HepG2 (cell line): ENCODE measurements around the gene SNRNP48. TPM values are rescaled to one million over a fixed set of nuclear protein-coding genes. Genes with fewer than 3 reads are reported as not detected.

ENCODE experiments used
- CREB1 ChIP-seq, 2 experiments: fragments of 450-650 bp in 1 of 2; IDR thresholded peaks; 2 replicates each; pipeline ENCODE4 v1.6.1; 2016 to 2017; ENCODE audit warnings: control low read depth in 1 of 2, mild to moderate bottlenecking in 1 of 2, missing compliant biosample characterization in 1 of 2, missing genetic modification characterization in 1 of 2
- DMTF1 ChIP-seq: sonication (generic); formaldehyde crosslinking; IDR thresholded peaks from 2 replicates; pipeline ENCODE4 v1.4.0; 2020; ENCODE audit warnings: mild to moderate bottlenecking, missing genetic modification reagents
- EZH2 ChIP-seq: conservative IDR thresholded peaks from 2 replicates; pipeline ENCODE4 v1.6.1; 2012; ENCODE audit warnings: mild to moderate bottlenecking, low read depth, low read length, moderate library complexity
- MLXIP ChIP-seq: sonication (generic); formaldehyde crosslinking; IDR thresholded peaks from 2 replicates; pipeline ENCODE4 v1.9.0; 2021; ENCODE audit warnings: missing genetic modification reagents, borderline replicate concordance
- RBFOX2 ChIP-seq: fragments of 200-400 bp; formaldehyde crosslinking; IDR thresholded peaks from 2 replicates; pipeline ENCODE4 v1.6.1; 2017; ENCODE audit warnings: low read depth, mild to moderate bottlenecking, low read length
- SOX13 ChIP-seq, 3 experiments: fragments of 450-650 bp in 1 of 3; sonication (generic) in 1 of 3; formaldehyde crosslinking in 1 of 3; IDR thresholded peaks in 2 of 3; conservative IDR thresholded peaks in 1 of 3; 2 replicates each; pipeline versions ENCODE4 v1.5.0 to v1.6.1; 2016 to 2020; ENCODE audit warnings: antibody characterized with exemption in 1 of 3, mild to moderate bottlenecking in 1 of 3, missing compliant biosample characterization in 1 of 3, missing genetic modification reagents in 1 of 3, moderate library complexity in 1 of 3
- ZBTB42 ChIP-seq: sonication (generic); formaldehyde crosslinking; IDR thresholded peaks from 2 replicates; pipeline ENCODE4 v1.5.0; 2020; ENCODE audit warnings: mild to moderate bottlenecking, missing genetic modification reagents
- ZNF317 ChIP-seq: sonication (generic); formaldehyde crosslinking; IDR thresholded peaks from 2 replicates; pipeline ENCODE4 v1.5.0; 2020; ENCODE audit warnings: mild to moderate bottlenecking, missing genetic modification reagents
- ZNF546 ChIP-seq: sonication (generic); formaldehyde crosslinking; conservative IDR thresholded peaks from 2 replicates; pipeline ENCODE4 v1.8.1; 2023; ENCODE audit warnings: mild to moderate bottlenecking, missing genetic modification reagents
- ZNF549 ChIP-seq: sonication (generic); formaldehyde crosslinking; IDR thresholded peaks from 2 replicates; pipeline ENCODE4 v1.5.0; 2020; ENCODE audit warnings: missing genetic modification reagents
- ZNF550 ChIP-seq: sonication (generic); formaldehyde crosslinking; IDR thresholded peaks from 2 replicates; pipeline ENCODE4 v1.4.0; 2020; ENCODE audit warnings: mild to moderate bottlenecking, missing genetic modification reagents, borderline replicate concordance
- ZNF580 ChIP-seq: IDR thresholded peaks from 2 replicates; pipeline ENCODE4 v1.6.1; 2016; ENCODE audit warnings: low read depth, borderline replicate concordance
- ZNF605 ChIP-seq: sonication (generic); formaldehyde crosslinking; IDR thresholded peaks from 2 replicates; pipeline ENCODE4 v1.8.0; 2022; ENCODE audit warnings: mild to moderate bottlenecking, missing genetic modification reagents
- ZNF710 ChIP-seq: sonication (generic); formaldehyde crosslinking; IDR thresholded peaks from 2 replicates; pipeline ENCODE4 v1.5.0; 2020; ENCODE audit warnings: mild to moderate bottlenecking, missing genetic modification reagents, borderline replicate concordance
- polyA plus RNA-seq, 8 experiments: library from polyadenylated mRNA; depleted of rRNA in 3 of 8; stranded (reverse) in 7 of 8; unstranded in 1 of 8; fragments of >200 nt; fragmentation: Illumina TruSeq in 4 of 8; extraction: Trizol in 4 of 8; gene quantifications; 2 replicates each; pipeline versions ENCODE4 v1.2.1 to v1.2.3, GENCODE V29; 2011 to 2016; ENCODE audit warnings: low read depth in 4 of 8, missing spikeins in 1 of 8, mixed read lengths in 1 of 8; ENCODE audit not compliant: insufficient read depth in 1 of 8
- total RNA-seq, 5 experiments: library from RNA; depleted of rRNA; stranded (reverse); fragments of >200 nt; fragmentation: Illumina TruSeq; extraction: Trizol; gene quantifications; 2 replicates each; pipeline ENCODE4 v1.2.3, GENCODE V29; 2016; ENCODE audit warnings: low read depth in 1 of 5

SNRNP48 gene
- total and polyA plus RNA-seq, 2 of the 13 experiments (the other 11 are each of a cell fraction or from before 2014, with no cell fraction given): 17.5 to 47.5 TPM

GRCh38 chr6:7561153-7561964 is 28.6 kb upstream of the SNRNP48 start (continued):
- TF ChIP-seq DMTF1 (no peak), ZNF317 (CRISPR knock-in tag) (peak; percentile 86; the same call in 1 of the 2 replicates), MLXIP (CRISPR knock-in tag) (no peak), ZNF549 (no peak; the same call in 1 of the 2 replicates), CREB1 (IDR thresholded peaks at IDR 0.05) (no peak; the same call in 1 of the 2 replicates), CREB1 (CRISPR knock-in tag; IDR thresholded peaks at IDR 0.05) (peak; percentile 81), RBFOX2 (no peak), ZNF550 (no peak), SOX13 (IDR thresholded peaks at IDR 0.05) (peak; percentile 97), SOX13 (CRISPR knock-in tag; conservative IDR thresholded peaks at IDR 0.05 in 1 of 2, IDR thresholded peaks at IDR 0.05 in 1 of 2) (peak in 1 of 2 experiments; percentile 99; a peak in 2 of 4 replicates), ZNF546 (CRISPR knock-in tag) (no peak; the same call in 1 of the 2 replicates), ZBTB42 (CRISPR knock-in tag) (peak; percentile 83; the same call in 1 of the 2 replicates), EZH2 (no peak), ZNF605 (CRISPR knock-in tag) (peak; percentile 97), ZNF710 (CRISPR knock-in tag) (peak; percentile 98), ZNF580 (CRISPR knock-in tag) (peak; percentile 44; the same call in 1 of the 2 replicates)
